ENCODE data around the gene ERC2.

DNA sequence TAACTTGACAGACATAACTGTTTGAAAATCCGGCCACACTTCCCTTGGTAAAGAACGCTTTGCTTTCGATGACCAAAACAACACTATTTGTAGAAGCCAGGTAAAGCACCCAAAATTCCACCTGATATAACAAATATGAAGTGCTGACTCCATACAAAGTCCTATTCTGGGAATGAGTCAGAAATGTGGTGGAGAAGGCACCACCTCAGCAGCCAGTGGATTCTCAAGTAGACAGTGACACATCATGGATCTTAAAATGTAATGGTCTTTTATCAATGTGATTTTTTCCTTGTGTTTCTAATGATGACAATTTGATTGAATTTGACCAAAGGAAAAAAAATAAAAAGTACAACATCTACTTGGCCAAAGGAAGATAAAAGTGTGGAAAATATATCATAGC, 846.2 kb downstream of the ERC2 start:
- TF ChIP-seq, protein P1, sequence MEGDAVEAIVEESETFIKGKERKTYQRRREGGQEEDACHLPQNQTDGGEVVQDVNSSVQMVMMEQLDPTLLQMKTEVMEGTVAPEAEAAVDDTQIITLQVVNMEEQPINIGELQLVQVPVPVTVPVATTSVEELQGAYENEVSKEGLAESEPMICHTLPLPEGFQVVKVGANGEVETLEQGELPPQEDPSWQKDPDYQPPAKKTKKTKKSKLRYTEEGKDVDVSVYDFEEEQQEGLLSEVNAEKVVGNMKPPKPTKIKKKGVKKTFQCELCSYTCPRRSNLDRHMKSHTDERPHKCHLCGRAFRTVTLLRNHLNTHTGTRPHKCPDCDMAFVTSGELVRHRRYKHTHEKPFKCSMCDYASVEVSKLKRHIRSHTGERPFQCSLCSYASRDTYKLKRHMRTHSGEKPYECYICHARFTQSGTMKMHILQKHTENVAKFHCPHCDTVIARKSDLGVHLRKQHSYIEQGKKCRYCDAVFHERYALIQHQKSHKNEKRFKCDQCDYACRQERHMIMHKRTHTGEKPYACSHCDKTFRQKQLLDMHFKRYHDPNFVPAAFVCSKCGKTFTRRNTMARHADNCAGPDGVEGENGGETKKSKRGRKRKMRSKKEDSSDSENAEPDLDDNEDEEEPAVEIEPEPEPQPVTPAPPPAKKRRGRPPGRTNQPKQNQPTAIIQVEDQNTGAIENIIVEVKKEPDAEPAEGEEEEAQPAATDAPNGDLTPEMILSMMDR (conservative IDR thresholded peaks at IDR 0.05 in 1 of 2, IDR thresholded peaks at IDR 0.05 in 1 of 2; ENCODE audit: low read depth in 1 of 2, low read length in 2 of 2), result no peak
- no peak for TF ChIP-seq EZH2 (IDR thresholded peaks at IDR 0.05; ENCODE audit: low read length, missing control alignments)

All from fibroblast of lung (primary cell).